HG03175 (cell line): ENCODE measurements around the gene MYH13.

ENCODE experiments used
- ATAC-seq: cut with Tn5 transposase; IDR thresholded peaks from one replicate; pipeline ENCODE4 v1.9.1; 2021; ENCODE audit warnings: mild to moderate bottlenecking, moderate library complexity; ENCODE audit not compliant: unreplicated experiment

Gene MYH13

DNA sequence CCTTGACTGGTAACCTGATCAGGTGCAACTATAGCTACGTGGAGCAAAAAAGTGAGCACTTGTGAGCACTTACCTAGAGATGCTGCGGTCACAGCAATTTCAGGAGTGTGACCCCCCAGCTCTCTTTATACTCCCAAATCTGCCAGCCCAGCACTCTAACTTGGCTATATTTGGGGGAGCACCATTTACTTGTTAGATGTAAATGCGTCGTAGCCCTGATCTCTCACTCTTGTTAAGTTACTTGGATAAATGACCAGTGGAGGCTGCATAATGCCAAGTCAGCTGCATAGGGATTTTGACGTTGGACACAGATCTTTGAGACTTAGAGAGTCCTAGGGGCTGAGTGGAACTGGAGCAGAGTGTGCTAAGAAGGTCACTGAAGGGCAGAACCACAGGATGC lies at the start of gene MYH13:
MYH13 (minus strand) TSS at position 101 of the 400 bp plus-strand sequence. CDS start 8,476 bp downstream, outside the sequence.
- ATAC-seq = no peak

DNA sequence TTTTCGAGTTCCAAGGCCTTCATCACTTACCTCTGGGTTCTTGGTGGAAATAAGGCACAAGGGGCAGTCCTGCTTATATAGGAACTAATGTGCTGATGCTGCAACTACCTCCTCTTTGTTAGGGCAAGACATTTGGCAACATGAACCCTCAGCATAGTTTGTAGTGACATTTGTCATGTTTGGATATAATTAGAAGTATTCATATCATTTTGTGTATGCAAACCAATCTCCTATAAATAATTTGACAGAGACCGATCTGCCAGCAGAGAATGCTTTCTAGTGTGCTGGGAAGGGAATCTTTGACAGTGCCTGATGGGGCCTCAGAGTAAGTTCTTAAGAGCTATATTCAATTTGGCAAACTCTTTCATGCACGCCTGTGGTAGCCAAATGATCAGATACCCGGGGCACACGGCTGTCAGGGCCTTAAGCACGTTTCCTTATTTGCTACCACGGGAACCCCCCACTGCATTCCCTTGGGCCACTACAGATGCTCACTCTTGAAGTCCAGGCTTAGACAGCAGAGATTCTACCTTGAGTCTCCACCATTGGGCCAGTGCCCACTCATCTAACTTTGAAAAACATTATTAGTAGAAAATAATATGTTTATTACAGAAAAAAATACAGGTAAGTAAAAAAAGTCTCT lies 49.2 kb upstream of the MYH13 start, which contains the start of gene MYH8:
MYH8 (minus strand) TSS at position 51 of the 643 bp plus-strand sequence. CDS start 1,723 bp downstream, outside the sequence.
- ATAC-seq = no peak

DNA sequence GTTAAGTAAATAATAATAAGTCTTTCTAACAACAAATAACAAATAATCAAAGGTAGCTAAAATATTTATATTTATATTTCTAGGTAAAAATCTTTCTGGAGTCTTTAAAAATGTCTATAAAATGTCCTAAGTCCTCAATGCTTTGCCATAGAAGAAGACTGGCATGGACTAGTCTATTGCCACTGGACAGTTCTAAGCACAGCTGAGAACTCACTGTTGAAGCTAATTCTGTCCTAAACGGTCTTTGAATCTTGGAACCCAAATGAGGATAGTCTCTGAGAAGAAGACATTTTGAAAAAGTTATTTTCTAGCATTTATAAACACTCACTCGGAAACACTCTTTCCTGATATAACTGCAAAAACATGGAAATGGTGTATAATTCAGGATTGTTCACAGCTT lies 48.4 kb upstream of the MYH13 start:
- no peak for ATAC-seq

DNA sequence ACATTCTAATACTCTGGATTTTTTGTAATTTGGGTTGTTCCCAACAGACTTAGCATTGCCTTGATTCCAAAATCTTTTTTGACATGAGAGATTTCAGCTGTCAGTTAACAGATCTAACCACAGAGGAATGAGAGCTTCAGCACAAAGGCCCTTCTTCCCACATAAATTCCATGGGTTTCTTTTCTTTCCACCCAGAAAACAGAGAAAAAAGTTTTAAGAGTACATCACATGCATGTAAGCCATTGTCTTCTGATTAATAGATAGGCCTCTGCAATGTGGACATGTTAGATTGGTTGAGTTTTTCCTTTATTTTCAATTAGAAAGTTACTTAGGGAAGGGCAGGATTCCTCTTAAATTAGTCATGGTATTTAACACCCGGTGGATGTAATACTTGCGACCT lies 48.0 kb upstream of the MYH13 start:
- no peak for ATAC-seq

DNA sequence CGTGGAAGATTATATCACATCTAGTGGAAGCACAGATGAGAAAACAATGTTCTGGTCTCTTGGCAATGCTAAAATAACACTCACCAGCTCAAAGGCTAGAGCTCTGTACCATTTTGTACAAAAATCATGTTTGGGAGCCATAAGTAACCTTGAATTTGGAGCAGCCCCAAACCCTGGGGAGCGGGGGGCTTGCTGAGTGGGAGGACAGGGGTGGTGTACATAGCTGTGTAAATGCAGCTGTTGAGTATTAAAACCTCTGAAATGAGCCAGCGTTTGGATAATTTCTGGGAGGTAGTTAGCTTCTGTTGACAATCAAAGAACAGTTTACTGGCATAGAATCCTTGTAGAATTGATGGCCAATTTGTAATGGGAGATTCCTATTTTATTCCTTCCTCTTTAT lies 44.6 kb upstream of the MYH13 start:
- ATAC-seq = no peak

DNA sequence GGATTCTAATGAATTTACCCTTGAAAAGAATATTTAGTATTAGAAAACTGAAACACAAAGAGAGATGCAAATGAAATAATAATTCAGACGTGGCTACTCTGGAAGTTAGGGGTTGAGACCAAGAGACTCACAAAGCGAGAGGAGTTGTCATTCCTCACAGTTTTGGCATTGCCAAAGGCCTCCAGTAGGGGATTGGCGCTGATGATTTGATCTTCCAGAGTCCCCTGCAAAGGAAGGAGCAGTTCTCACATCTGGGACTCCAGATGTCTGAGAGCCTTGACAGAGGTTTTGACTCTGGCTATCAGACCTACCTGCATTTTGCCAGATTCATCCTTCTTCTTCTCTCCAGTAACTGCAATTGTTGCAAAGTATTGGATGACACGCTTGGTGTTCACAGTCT lies 42.4 kb upstream of the MYH13 start:
- ATAC-seq = no peak

DNA sequence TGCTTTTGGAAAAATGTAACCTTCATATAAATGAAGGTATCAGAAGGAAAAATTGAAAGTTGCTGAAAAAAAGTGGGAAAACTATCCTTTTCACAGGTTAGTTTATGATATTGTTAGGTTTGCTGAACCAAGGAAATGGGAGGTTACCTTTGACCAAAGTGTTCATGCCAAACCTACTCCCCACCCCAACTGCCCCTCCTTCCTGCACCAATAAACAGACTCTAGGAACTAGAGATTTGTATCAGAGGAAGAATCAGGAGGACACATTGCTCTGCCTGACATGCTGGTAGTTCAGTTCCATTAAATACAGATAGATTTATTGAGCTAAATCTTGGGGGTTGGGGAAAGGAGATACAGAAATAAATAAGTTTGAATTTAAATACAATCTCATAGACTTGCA lies 30.8 kb upstream of the MYH13 start:
- no peak for ATAC-seq

DNA sequence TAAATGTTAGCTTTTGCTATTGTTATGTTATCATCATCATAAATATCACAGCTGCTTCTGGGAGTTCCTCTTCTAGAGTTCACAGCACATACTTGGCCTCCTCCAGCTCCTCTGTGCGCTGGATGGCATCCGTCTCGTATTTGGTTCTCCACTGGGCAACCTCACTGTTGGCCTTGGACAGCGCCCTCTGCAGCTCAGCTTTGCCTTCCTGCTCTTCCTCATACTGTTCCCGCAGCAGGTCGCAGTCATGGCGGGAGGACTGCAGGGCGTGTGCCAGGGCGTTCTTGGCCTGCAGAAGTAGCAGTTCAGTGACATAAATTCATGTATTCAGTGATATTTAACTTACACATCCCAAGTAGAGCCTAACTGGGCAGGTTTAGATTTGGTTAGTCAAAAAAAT lies 25.5 kb upstream of the MYH13 start:
- ATAC-seq = no peak

DNA sequence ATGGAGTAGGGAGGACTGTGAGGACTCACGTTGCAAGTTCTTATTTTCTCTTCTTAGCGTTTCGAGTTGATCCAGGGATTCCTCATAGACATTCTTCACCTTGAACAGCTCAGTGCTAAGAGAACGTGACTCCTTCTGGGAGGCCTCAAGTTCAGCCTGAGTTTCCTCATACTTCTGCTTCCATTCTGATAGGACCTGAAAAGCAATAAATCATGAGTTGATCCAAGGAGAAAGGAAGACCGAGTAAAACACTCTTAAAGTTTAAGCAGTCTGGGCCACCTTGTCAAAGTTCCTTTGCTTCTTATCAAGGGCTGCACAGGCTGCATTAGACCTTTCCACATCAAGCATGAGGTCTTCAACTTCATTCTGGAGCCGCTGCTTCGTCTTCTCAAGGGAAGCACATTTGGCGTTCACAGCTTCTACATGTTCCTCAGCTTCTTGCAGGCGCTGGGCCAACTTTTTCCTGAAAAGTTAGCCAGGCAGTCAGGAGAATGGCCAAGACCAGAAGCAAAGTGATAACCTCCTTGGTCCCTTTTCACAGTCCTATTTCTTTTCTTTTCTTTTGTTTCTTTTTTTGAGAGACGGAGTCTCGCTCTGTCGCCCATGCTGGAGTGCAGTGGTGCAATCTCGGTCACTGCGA lies 23.8 kb upstream of the MYH13 start:
- no peak for ATAC-seq

DNA sequence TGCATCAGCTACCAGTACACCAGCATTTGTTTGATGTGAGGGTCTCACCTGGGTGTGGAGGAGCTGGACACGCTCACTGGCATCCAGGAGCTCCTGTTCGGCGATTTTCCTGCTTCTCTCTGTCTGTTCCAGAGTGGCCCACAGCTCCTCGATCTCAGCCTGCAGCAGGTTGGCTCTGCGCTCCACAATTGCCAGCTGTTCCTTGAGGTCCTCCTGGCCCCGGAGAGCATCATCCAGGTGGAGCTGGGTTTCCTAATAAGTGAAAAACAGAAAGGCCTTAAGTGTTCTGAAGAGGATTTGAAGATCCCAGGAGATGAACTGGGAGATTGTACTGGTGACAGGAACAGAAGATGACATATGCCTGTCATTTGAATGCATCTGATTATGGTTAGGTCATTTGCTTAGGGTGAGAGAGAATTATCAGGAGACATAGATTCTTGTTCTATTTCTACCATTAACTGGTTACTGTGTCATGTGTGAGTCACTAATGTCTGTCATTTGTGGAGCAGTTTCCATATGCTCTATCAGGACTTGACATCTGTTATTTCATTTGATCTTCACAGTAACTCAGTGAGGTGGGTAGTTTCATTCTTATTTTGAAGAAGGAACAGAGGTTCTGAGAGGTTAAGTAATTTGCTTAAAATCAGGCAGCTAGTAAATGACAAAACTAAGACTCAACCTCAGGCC lies 21.5 kb upstream of the MYH13 start:
- ATAC-seq = no peak

DNA sequence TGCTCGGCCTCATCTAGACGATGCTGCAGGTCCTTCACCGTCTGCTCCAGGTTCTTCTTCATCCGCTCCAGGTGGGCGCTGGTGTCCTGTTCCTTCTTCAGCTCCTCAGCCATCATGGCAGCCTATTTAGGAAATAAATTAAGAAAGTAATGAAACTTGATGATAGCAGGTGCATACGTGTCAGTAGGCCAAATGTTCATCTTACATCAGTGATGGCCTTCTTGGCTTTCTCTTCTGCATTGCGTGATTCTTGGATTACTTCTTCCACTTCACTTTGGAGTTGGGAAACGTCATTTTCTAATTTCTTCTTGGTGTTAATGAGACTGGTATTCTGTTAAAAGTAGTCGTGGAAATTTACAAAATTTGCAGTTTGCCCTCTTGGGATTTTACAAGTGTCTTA lies 20.1 kb upstream of the MYH13 start:
- ATAC-seq = no peak

DNA sequence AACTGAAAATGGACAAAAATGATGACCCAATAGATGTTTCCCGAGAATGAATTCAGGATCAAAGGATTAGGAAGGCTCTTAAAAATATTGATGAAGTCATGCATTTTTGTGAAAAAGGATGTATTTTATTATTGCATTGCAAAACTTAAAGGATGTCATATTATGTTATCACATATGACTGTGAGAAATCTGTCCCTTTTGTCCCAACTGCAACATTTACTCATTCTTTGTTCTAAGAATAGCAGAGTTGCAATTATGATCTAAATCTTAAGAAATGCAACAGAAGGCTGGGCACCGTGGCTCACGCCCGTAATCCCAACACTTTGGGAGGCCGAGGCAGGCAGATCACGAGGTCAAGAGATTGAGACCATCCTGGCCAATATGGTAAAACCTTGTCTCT lies 13.1 kb upstream of the MYH13 start:
- ATAC-seq = no peak

DNA sequence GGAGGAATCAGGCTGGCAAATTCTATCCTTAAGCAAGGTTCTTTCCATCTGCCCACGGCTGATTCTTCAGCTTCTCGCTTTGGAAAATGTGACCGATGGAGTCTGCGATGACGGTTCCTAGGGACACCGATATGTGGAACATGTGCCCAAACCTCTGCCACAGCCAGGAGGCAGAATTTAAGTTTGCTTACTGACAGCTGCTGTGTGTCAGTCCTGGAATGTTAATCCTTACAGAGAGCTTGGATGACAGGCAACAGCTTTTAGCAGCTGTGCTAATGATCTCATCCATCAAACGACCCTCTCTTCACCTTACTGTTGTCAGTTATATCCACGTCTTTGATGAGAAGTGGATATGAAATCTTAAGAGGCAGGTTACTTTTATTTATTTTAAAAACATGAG lies 11.4 kb upstream of the MYH13 start:
- no peak for ATAC-seq

DNA sequence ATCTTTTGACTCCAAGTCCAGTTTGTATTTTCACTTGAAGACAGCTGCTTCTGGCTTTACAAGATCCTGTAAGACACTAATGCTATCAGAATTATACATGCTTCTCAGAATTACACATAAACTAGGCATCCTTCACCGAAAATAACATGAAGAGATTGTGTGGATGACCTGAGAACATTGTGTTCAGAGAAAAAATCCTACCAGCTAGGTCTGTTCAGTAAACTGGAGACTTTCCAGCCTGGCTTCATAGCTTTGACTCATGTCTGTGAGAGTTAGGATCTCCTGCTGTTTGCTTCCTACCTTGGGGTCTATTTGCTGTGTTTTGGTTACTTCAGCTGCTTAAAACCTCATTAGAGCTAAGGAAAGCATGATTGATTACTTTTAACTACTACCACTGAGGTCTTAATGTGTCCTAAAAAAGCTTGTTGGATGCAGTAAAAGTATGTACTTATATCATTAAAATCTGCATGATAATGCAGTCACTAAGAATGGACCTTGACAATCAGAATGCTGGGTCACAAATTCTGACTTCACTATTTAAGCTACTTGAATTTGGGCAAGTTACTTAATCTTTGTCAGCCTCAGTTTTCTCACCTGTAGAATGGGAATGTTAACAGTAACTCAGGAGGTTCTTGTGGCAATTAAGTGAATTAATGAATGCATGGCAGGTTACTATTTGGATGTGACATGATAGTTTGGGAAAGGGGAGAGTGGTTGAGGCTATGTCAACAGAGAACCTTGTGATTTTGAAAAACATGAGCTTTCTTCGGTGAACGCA lies 8.0 kb upstream of the MYH13 start:
- no peak for ATAC-seq

DNA sequence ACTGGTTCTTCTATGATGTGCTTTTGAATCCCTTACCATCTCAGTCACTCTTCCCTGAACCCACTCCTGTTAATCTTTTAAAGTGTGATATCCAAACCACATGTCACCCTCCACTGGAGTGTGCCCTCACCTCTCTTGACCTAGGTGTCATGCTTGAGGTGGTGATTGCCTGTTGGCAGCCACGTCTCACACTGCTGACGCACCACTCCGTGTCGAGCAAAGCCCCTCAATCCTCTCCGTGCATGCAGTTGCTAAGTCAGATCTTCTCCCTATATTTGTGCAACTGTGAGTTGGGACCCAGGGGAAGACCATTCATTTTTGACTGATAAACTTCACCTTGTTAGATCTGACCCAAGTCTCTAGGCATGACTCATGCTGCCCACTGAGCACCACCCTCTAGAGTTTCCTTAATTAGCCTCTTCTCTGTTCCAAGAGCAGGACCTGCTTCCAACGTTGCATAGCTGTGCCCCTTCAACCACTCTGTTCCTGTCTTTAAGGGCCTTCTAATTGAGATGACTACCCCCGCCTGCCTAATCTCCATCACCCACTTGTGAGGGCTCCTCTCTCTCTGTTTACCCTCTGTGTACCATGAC lies 2.7 kb downstream of the MYH13 start:
- ATAC-seq = no peak

DNA sequence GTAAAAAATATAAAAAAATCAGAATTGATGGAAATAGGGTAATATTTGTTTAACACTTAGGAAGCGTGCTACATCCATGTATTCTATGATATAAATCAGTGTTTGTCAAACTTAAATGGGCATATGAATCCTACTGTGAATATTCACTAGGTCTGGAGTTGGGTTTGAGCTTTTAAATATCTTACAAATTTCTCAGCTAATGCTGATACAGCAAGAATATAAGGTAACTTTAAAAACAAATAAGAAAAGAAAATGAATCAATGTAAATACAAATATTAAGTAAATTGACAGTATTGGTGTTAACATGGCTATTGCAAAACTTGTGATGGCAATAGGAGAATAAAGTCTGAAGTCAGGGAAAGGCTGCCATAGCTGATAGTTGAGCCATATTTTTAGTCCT lies 3.6 kb downstream of the MYH13 start:
- ATAC-seq = no peak

DNA sequence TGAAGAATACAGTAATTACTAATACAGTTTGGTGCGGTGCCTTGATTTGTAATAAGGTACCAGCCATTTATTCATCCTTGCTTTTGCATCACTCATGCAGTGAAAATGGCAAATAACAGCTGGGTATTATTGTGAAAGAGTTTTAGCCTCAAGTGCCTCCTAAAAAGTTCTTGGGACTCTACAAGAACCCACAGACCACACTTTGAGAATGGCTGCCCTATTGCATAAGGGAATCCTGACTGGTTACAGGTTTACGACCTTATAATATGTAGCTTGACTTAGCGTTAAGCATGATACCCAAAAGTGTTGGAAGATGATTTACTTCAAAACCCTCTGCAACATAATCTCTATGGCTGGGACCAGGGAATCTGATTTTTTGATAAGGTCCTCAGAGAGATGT lies 4.2 kb downstream of the MYH13 start:
- no peak for ATAC-seq

DNA sequence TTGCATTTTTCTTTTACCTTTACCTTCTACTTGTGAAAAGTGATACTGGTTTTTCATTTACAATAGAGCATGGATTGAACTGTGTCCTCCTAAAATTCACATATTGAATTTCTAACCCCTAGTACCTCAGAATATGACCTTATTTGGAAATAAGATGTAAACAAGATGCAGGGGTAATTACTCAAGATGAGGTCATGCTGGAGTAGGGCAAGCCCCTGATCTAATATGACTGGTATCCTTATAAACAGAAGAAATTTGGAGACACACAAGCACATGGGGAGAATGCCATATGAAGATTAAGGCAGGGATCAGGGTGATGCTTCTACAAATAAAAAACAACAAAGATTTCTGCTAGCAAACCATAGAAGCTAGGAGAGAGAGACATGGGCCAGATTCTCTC lies 12.2 kb downstream of the MYH13 start:
- ATAC-seq = no peak

DNA sequence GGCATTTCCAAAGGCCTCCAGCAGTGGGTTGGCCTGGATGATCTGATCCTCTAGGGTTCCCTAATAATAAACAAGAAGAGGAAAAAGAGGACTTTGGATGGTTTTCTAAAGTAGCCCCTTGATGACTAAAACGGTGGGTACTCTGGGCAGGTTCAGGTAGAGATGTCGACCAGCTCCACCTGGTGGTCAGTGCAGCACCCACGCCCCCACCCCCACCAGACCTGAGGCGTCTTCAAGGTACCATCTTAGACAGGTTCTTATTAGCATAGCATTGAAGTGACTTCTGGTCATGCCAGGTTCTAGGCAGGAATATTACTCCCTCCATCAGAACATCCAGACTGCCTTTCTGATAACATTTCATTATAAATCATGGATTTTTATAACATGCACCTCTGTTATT lies 15.0 kb downstream of the MYH13 start:
- no peak for ATAC-seq

DNA sequence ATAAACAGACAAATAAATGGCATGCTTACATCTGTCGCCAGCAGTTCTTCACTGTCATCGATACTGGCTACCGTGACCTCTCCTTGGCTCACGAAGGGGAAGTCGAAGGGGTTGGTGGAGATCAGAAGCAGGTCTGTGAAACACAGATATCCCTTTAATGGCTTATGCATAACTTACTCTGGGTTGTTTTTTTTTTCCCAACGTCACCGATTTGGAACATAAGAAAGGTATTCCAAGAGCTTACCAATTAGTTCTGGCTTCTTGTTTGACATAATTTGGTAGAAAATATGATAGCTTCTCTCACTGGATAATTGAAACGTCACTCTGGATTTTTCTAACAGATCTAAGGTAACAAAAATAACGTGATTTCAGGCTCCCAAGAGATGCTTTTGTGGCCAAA lies 18.2 kb downstream of the MYH13 start:
- ATAC-seq = no peak

DNA sequence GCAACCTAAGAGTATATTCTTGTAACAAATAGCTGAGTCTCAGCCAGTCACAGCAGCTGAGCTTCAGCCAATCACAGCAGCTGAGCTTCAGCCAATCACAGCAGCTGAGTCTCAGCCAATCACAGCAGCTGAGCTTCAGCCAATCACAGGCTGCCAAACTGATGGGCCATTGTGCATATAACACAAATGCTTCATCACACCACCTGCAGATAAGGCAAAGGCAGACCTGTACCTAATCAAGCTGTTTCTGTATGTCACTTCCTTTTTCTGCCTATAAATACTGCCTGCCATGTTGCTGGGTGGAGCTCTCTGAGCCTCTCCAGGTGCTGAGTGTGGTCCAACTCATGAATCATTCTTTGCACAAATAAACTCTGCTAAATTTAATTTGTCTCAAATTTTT lies 19.9 kb downstream of the MYH13 start:
- no peak for ATAC-seq
